T-cell (primary cell): ENCODE data around the gene GTPBP4. TPM values are rescaled to one million over a fixed set of nuclear protein-coding genes. Genes with fewer than 3 reads are reported as not detected.

ENCODE experiments used
- ATAC-seq, 4 experiments: fragments of 200-7000 bp in 3 of 4; fragments of 150-1000 bp in 1 of 4; cut with Tn5 transposase; replicated peaks in 1 of 4; 1 replicate in 3 of 4; 2 replicates in 1 of 4; pipeline ENCODE4 v1.10.0; 2021; ENCODE audit warnings: moderate library complexity in 3 of 4, mild to moderate bottlenecking in 2 of 4, moderate number of reproducible peaks in 1 of 4
- CTCF ChIA-PET, 2 donors: fragments of 300-600 bp; sonication (Branson Sonifier 250); formaldehyde crosslinking; loops; one replicate each; lab custom pipeline; 2022; ENCODE audit warnings: antibody characterized with exemption in 2 of 2; lab: Charles Lee
- POLR2A ChIA-PET, 2 donors: fragments of 300-600 bp; sonication (Branson Sonifier 250); formaldehyde crosslinking; loops; one replicate each; lab custom pipeline; 2022; ENCODE audit warnings: antibody characterized with exemption in 2 of 2; lab: Charles Lee
- DNase-seq, 35 experiments: peaks; one replicate each; pipeline versions ENCODE4 v3.0.0 to v3.0.0-alpha.2; 2013 to 2023
- H3K27ac ChIP-seq: one replicate; pipeline ENCODE4 v1.5.1; 2013; ENCODE audit warnings: low read length
- H3K27me3 ChIP-seq, 2 experiments: replicated peaks in 1 of 2; 1 replicate in 1 of 2; 2 replicates in 1 of 2; pipeline versions ENCODE4 v1.6.1 to v1.7.0; 2013; ENCODE audit warnings: low read length in 1 of 2, mixed read lengths in 1 of 2; ENCODE audit not compliant: control insufficient read depth in 2 of 2, insufficient read depth in 2 of 2; ENCODE audit errors: extremely low read depth in 1 of 2
- H3K36me3 ChIP-seq, 2 donors: 1 replicate in 1 of 2; 2 replicates in 1 of 2; pipeline versions ENCODE4 v1.6.1 to v1.7.0; 2013; ENCODE audit warnings: low read length in 1 of 2; ENCODE audit not compliant: control insufficient read depth in 2 of 2, insufficient read depth in 1 of 2; ENCODE audit errors: extremely low read depth in 1 of 2
- H3K4me1 ChIP-seq, 2 experiments: 1 replicate in 1 of 2; 2 replicates in 1 of 2; pipeline versions ENCODE4 v1.6.1 to v1.7.0; 2013; ENCODE audit warnings: low read length in 2 of 2, mixed read lengths in 1 of 2; ENCODE audit not compliant: insufficient read depth in 2 of 2, control insufficient read depth in 1 of 2; ENCODE audit errors: extremely low read depth in 1 of 2
- H3K4me3 ChIP-seq, 2 donors: 1 replicate in 1 of 2; 2 replicates in 1 of 2; pipeline versions ENCODE4 v1.5.1 to v1.7.0; 2013; ENCODE audit warnings: mild to moderate bottlenecking in 2 of 2, low read length in 1 of 2, moderate library complexity in 1 of 2; ENCODE audit not compliant: control insufficient read depth in 1 of 2; ENCODE audit errors: extremely low read depth in 1 of 2
- H3K9me3 ChIP-seq: 2 replicates; pipeline ENCODE4 v1.7.0; 2013
- H3K27ac Mint-ChIP-seq, 2 donors: one replicate each; pipeline ENCODE4 v1.8.0; 2020 to 2021; ENCODE audit warnings: mild to moderate bottlenecking in 2 of 2, mixed read lengths in 2 of 2
- H3K27me3 Mint-ChIP-seq, 2 donors: one replicate each; pipeline ENCODE4 v1.8.0; 2021 to 2022; ENCODE audit warnings: mixed read lengths in 2 of 2
- H3K36me3 Mint-ChIP-seq: one replicate; pipeline ENCODE4 v1.8.0; 2021; ENCODE audit warnings: mixed read lengths
- H3K4me1 Mint-ChIP-seq, 3 donors: one replicate each; pipeline ENCODE4 v1.8.0; 2020 to 2022; ENCODE audit warnings: mixed read lengths in 3 of 3, mild to moderate bottlenecking in 1 of 3
- H3K4me3 Mint-ChIP-seq, 3 donors: one replicate each; pipeline ENCODE4 v1.8.0; 2020 to 2022; ENCODE audit warnings: mild to moderate bottlenecking in 3 of 3, mixed read lengths in 3 of 3, moderate library complexity in 3 of 3
- H3K9me3 Mint-ChIP-seq, 3 donors: one replicate each; pipeline ENCODE4 v1.8.0; 2020 to 2022; ENCODE audit warnings: mixed read lengths in 3 of 3
- WGBS: methylation state at CpG from one replicate; pipeline ENCODE4 v1.1.5; 2013; ENCODE audit warnings: missing lambda C conversion rate; ENCODE audit not compliant: insufficient coverage; 5-methylcytosine and 5-hydroxymethylcytosine counted together
- total RNA-seq, 35 experiments: library from RNA in 6 of 35; stranded (reverse) in 6 of 35; fragments of 120-200 nt in 1 of 35; gene quantifications; one replicate each; pipeline versions ENCODE4 v1.2.1 to v1.2.4 and lab custom pipeline; 2013 to 2026

The GTPBP4 gene
- total RNA-seq, 5 donors from 2014 or later (not counting 1 experiment from before 2014, with no cell fraction given) = 44.6 to 59.1 (median 47.5) TPM

DNA sequence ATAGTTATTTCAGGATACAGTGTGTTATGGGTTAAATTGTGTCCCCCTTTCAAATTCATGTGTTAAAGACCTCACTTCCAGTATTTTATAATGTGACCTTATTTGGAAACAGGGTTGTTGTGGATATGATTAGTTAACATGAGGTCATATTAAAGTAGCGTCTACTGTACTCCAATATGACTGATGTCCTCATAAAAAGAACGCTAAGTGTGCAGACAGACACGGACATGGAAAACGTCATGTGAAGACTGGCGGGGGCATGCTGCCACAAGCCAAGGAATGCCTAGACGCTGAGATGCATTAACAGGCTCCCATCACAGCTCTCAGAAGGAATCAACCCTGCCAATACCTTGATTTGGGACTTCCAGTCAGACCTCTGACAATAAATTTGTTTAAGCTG lies 66.5 kb downstream of the GTPBP4 start:
- Mint-ChIP-seq H3K36me3 (peaks cover 22% of the 10 kb centered on the region), H3K27me3 (no peaks in the 10 kb centered on the region)

DNA sequence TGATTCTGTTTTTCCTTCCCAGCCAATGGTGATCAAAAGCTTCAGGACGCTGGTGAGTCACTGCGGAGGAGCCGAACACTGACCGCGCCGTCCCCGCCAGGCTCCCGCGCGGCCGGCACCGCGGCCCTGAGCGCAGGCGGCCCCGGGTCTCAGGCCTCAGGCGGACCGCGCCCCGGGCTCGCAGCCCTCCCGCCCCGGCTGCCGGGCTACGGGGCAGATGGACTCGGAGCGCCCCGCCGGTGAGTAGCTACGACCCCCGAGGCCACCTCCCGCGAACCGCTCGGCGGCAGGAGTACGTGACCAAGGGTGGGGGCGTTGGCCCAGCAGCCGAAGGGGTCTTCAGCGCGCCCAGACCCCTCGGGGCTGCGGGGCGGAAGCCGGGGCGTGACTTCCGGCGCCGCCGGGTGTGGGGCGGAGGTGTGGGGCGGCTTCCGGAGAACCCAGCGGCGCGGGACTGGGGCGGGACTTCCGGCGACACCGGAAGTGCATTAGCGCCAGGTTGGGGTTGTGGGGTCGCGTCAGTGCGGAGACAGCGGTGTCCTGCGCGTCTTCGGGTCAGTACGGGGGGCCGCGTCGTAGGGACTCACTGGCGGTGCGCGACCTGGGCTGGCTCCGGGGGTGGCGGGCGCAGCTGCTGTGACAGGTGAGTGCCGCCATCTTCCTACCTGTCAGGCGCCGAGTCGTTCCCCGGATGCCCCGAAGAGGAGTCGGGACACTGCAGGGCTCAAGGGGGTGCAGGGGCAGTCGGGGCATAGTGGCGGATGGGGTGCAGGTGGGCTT lies 68.3 kb downstream of the GTPBP4 start, which contains the start of gene WDR37:
Gene WDR37 (plus strand): TSS at position 60 of the 780 bp plus-strand sequence. CDS start 15,771 bp downstream, outside the sequence.
- peaks cover 22% of the 10 kb centered on the region for H3K36me3 Mint-ChIP-seq
- peak within 1 kb of the TSS; percentile 81 for H3K27ac ChIP-seq
- no peaks in the 10 kb centered on the region for H3K9me3 Mint-ChIP-seq
- DNase-seq (peak; percentile 70 to 91 (median 83)), ATAC-seq (peak; percentile 94 to 96 (median 96))
- peaks cover 84 to 92% (median 89%) of the 10 kb centered on the region in 3 donors for H3K4me1 Mint-ChIP-seq
- under 1% methylated on average over 83 of the region's 87 CpGs for WGBS
- peaks cover 4 to 23% of the 10 kb centered on the region in 2 donors for H3K36me3 ChIP-seq
- no peaks in the 10 kb centered on the region for H3K27me3 ChIP-seq
- ChIA-PET CTCF (interaction anchor here in 1 of 2 donors (0.7 kb wide), 1 partner anchor 56 kb away, joined by 3 read pairs; no protein-coding TSS in a partner anchor), POLR2A (interaction anchor here in 1 of 2 donors (0.6 kb wide), 1 partner anchor 69 kb away, joined by 3 read pairs; the partner anchor contains the start of gene GTPBP4)
- peaks cover 46 to 47% of the 10 kb centered on the region in 2 experiments for H3K4me1 ChIP-seq
- peak within 1 kb of the TSS; percentile 81 to 99 for H3K4me3 ChIP-seq
- peak within 1 kb of the TSS; percentile 90 to 92 for H3K27ac Mint-ChIP-seq
- no peaks in the 10 kb centered on the region for H3K27me3 Mint-ChIP-seq
- peak within 1 kb of the TSS; percentile 93 to 98 (median 95) for H3K4me3 Mint-ChIP-seq
- H3K9me3 ChIP-seq = no peaks in the 10 kb centered on the region

More for the DNA sequence above, 66.5 kb downstream of the GTPBP4 start:
- Histone ChIP-seq H3K27ac (no peak overlapping the region), H3K9me3 (no peaks in the 10 kb centered on the region), H3K4me3 (no peak overlapping the region), H3K36me3 (peaks cover 4 to 20% of the 10 kb centered on the region in 2 donors), H3K27me3 (no peaks in the 10 kb centered on the region), H3K4me1 (peaks cover 43 to 46% of the 10 kb centered on the region in 2 experiments)
- ChIA-PET POLR2A (no interaction called here), CTCF (no interaction called here)
- 93% methylated on average over 6 of the region's 6 CpGs for WGBS
- Mint-ChIP-seq H3K4me3 (peak overlapping the region; percentile 89 to 98 (median 91)), H3K9me3 (no peaks in the 10 kb centered on the region), H3K4me1 (peaks cover 79 to 90% (median 80%) of the 10 kb centered on the region in 3 donors), H3K27ac (peak overlapping the region; percentile 55 to 68)
- ATAC-seq = no peak
- no peak for DNase-seq

DNA sequence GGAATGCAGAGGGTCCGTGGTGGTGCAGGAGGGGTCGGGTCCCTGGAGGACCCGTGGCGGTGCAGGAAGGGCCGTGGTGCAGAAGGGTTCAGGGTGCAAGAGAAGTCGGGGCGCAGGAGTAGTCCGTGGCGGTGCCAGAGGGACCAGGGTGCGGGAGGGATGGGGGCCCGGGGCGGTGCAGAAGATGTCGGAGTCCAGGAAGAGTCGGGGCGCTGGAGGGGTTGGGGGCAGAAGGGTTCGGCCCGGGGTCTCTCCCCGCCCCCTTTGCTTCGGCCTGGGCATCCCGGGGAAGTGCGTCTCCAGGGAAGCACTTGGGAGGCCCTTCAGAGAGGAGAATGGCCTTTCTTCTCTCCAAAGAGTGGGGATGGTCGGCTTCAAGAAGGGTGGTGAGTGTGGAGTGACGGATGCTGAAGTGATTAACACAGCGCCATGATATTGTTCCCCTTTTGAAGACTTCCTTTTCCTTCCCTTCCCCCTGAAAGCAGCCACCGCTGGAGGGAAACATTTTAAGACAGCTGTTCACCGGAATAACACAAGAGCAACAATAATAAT lies 68.9 kb downstream of the GTPBP4 start:
- no peaks in the 10 kb centered on the region for H3K27me3 ChIP-seq
- H3K36me3 Mint-ChIP-seq = peaks cover 18% of the 10 kb centered on the region
- H3K36me3 ChIP-seq = peaks cover 0 to 20% of the 10 kb centered on the region in 2 donors
- POLR2A ChIA-PET = interaction anchor here in 1 of 2 donors (0.8 to 1.4 kb wide), 2 partner anchors 8 to 12 kb away, joined by 4 to 6 read pairs; partner anchors contain the start of gene IDI1
- H3K27ac Mint-ChIP-seq = peak overlapping the region; percentile 90 to 92
- no peaks in the 10 kb centered on the region for H3K9me3 ChIP-seq
- CTCF ChIA-PET = no interaction called here
- ATAC-seq (no peak), DNase-seq (no peak)
- peak overlapping the region; percentile 74 for H3K27ac ChIP-seq
- no peaks in the 10 kb centered on the region for H3K27me3 Mint-ChIP-seq
- peaks cover 84 to 92% (median 92%) of the 10 kb centered on the region in 3 donors for H3K4me1 Mint-ChIP-seq
- H3K9me3 Mint-ChIP-seq = no peaks in the 10 kb centered on the region
- under 1% methylated on average over 17 of the region's 26 CpGs for WGBS
- H3K4me3 Mint-ChIP-seq = peak overlapping the region; percentile 93 to 98 (median 95)
- H3K4me1 ChIP-seq = peaks cover 48 to 54% of the 10 kb centered on the region in 2 experiments
- peak overlapping the region; percentile 81 to 99 for H3K4me3 ChIP-seq

DNA sequence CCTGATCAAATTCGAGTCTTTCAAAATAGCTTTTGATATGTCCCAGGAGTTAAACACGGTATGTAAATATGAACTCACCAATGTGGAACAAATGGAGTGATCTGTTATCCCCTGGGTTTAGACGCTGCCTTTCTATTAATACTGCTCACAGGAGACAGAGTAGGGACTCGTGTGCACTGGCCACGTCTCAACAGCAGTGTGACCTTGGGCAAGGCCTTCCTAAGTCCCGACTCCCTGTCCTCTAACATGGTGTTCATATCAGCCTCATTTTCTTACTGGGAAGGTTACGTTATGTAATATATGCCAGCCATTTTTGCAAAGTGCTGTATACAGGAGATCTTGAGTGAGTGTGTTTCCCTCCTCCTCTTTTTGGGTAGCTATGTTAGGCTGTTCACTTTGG lies 69.8 kb downstream of the GTPBP4 start:
- H3K9me3 Mint-ChIP-seq = no peaks in the 10 kb centered on the region
- Histone ChIP-seq H3K27me3 (no peaks in the 10 kb centered on the region), H3K27ac (no peak overlapping the region), H3K4me3 (no peak overlapping the region), H3K9me3 (no peaks in the 10 kb centered on the region), H3K4me1 (peaks cover 57 to 62% of the 10 kb centered on the region in 2 experiments), H3K36me3 (peaks cover 0 to 14% of the 10 kb centered on the region in 2 donors)
- peak overlapping the region; percentile 93 to 98 (median 95) for H3K4me3 Mint-ChIP-seq
- 77% methylated on average over 5 of the region's 7 CpGs for WGBS
- H3K27me3 Mint-ChIP-seq = no peaks in the 10 kb centered on the region
- CTCF ChIA-PET = no interaction called here
- peak overlapping the region; percentile 83 to 90 for H3K27ac Mint-ChIP-seq
- DNase-seq = no peak
- ATAC-seq = no peak
- peaks cover 13% of the 10 kb centered on the region for H3K36me3 Mint-ChIP-seq
- H3K4me1 Mint-ChIP-seq = peaks cover 84 to 95% (median 92%) of the 10 kb centered on the region in 3 donors
- POLR2A ChIA-PET = interaction anchor here in 1 of 2 donors (0.8 to 1.4 kb wide), 2 partner anchors 9 to 11 kb away, joined by 4 to 6 read pairs; partner anchors contain the start of gene IDI1

DNA sequence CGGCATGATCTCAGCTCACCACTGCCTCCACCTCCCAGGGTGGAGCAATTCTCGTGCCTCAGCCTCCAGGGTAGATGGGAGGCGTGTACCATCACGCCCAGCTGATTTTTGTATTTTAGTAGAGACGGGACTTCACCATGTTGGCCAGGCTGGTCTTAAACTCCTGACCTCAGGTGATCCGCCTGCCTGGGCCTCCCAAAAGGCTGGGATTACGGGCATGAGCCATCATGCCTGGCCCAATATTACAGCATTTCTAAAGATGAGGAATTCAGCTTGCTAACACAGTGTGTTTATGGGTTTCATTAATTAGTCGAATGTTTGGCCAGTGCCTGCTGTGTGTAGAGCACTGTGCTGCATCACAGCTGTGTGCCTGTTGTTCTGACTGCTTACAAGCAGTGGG lies 71.7 kb downstream of the GTPBP4 start:
- Histone ChIP-seq H3K27ac (peak overlapping the region; percentile 71), H3K4me1 (peaks cover 59 to 75% of the 10 kb centered on the region in 2 experiments), H3K27me3 (no peaks in the 10 kb centered on the region), H3K9me3 (no peaks in the 10 kb centered on the region), H3K36me3 (peaks cover 0 to 7% of the 10 kb centered on the region in 2 donors), H3K4me3 (no peak overlapping the region)
- H3K36me3 Mint-ChIP-seq = peaks cover 4% of the 10 kb centered on the region
- ATAC-seq = no peak
- H3K27ac Mint-ChIP-seq = peak overlapping the region; percentile 42 to 84
- H3K4me3 Mint-ChIP-seq = peak overlapping the region in 1 of 3 donors; percentile 20
- 98% methylated on average over 3 of the region's 8 CpGs for WGBS
- H3K27me3 Mint-ChIP-seq = no peaks in the 10 kb centered on the region
- ChIA-PET CTCF (no interaction called here), POLR2A (interaction anchor here (1.0 to 1.1 kb wide), 2 partner anchors 10 kb away, joined by 3 to 4 read pairs; no protein-coding TSS in a partner anchor)
- H3K9me3 Mint-ChIP-seq = no peaks in the 10 kb centered on the region
- peaks cover 83 to 95% (median 90%) of the 10 kb centered on the region in 3 donors for H3K4me1 Mint-ChIP-seq
- DNase-seq = no peak
